ENCODE measurements around the gene CFAP221.

Gene CFAP221

DNA sequence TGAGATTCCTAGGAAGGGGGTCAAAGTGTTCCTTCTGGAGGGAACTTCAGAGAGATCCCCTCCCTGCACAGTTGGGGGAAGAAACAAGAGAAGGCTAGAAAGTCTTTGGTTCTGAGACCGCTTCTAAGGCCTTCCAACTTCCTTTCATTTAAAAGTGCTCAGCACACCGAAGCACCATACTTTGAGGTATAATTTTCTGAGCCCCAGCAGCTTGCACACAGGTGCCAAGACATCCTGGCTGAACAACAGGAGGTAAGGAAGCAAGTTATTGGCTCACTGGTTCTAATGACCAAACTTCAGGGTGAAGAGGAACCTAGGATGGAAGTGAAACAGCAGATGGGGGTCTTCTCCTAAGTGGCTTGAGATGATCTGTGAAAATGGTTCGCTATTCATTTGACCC lies 154.0 kb downstream of the CFAP221 start:
- DNase-seq (ENCODE audit: extremely low spot score) = no peak
- TF ChIP-seq L3MBTL2 (conservative IDR thresholded peaks at IDR 0.05) (no peak), LEF1 (IDR thresholded peaks at IDR 0.05; ENCODE audit: borderline replicate concordance) (no peak), ARNT (IDR thresholded peaks at IDR 0.05) (no peak), SP1 (IDR thresholded peaks at IDR 0.05) (no peak), HDGF (IDR thresholded peaks at IDR 0.05; ENCODE audit: borderline replicate concordance) (no peak), SUZ12 (IDR thresholded peaks at IDR 0.05) (no peak), CTBP1 (IDR thresholded peaks at IDR 0.05; ENCODE audit: borderline replicate concordance) (no peak), TARDBP (IDR thresholded peaks at IDR 0.05) (no peak), BHLHE40 (IDR thresholded peaks at IDR 0.05; ENCODE audit: borderline replicate concordance) (no peak), FOXK2 (IDR thresholded peaks at IDR 0.05) (no peak), NFRKB (IDR thresholded peaks at IDR 0.05) (no peak), ZNF384 (IDR thresholded peaks at IDR 0.05) (no peak)
- POLR2A ChIA-PET = no interaction called here
- CTCF ChIA-PET = no interaction called here

GRCh38 chr2:119699016-119699606 lies 154.9 kb downstream of the CFAP221 start:
- ChIA-PET CTCF (interaction anchor here (0.6 kb wide), 1 partner anchor 624 kb away, joined by 3 read pairs; no protein-coding TSS in a partner anchor), POLR2A (interaction anchor here (1.1 kb wide), 1 partner anchor 61 kb away, joined by 3 read pairs; the partner anchor contains the start of gene PTPN4)
- no peak for DNase-seq (ENCODE audit: extremely low spot score)
- TF ChIP-seq TARDBP (IDR thresholded peaks at IDR 0.05) (no peak), LEF1 (IDR thresholded peaks at IDR 0.05; ENCODE audit: borderline replicate concordance) (no peak), ARNT (IDR thresholded peaks at IDR 0.05) (no peak), L3MBTL2 (conservative IDR thresholded peaks at IDR 0.05) (no peak), ELF4 (IDR thresholded peaks at IDR 0.05) (no peak), ZNF384 (IDR thresholded peaks at IDR 0.05) (no peak), SP1 (IDR thresholded peaks at IDR 0.05) (no peak), SUZ12 (IDR thresholded peaks at IDR 0.05) (no peak), NFRKB (IDR thresholded peaks at IDR 0.05) (no peak), HDGF (IDR thresholded peaks at IDR 0.05; ENCODE audit: borderline replicate concordance) (no peak), FOXA1 (IDR thresholded peaks at IDR 0.05) (no peak), FOXM1 (IDR thresholded peaks at IDR 0.05; ENCODE audit: borderline replicate concordance) (no peak), BHLHE40 (IDR thresholded peaks at IDR 0.05; ENCODE audit: borderline replicate concordance) (no peak)
- TF ChIP-seq, protein P1, sequence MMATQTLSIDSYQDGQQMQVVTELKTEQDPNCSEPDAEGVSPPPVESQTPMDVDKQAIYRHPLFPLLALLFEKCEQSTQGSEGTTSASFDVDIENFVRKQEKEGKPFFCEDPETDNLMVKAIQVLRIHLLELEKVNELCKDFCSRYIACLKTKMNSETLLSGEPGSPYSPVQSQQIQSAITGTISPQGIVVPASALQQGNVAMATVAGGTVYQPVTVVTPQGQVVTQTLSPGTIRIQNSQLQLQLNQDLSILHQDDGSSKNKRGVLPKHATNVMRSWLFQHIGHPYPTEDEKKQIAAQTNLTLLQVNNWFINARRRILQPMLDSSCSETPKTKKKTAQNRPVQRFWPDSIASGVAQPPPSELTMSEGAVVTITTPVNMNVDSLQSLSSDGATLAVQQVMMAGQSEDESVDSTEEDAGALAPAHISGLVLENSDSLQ (IDR thresholded peaks at IDR 0.05) = no peak

- no peak for TF ChIP-seq ARNT (IDR thresholded peaks at IDR 0.05)
- TF ChIP-seq ELF4 (IDR thresholded peaks at IDR 0.05) = no peak
- no peak for TF ChIP-seq FOXM1 (IDR thresholded peaks at IDR 0.05; ENCODE audit: borderline replicate concordance)
- TF ChIP-seq CTBP1 (IDR thresholded peaks at IDR 0.05; ENCODE audit: borderline replicate concordance) = no peak
- TF ChIP-seq NFRKB (IDR thresholded peaks at IDR 0.05) = no peak
- TF ChIP-seq SP1 (IDR thresholded peaks at IDR 0.05) = no peak
- TF ChIP-seq TARDBP (IDR thresholded peaks at IDR 0.05) = no peak
- no peak for TF ChIP-seq HDGF (IDR thresholded peaks at IDR 0.05; ENCODE audit: borderline replicate concordance)
- TF ChIP-seq SUZ12 (IDR thresholded peaks at IDR 0.05) = no peak
- POLR2A ChIA-PET = no interaction called here
- CTCF ChIA-PET = no interaction called here
- no peak for DNase-seq (ENCODE audit: extremely low spot score)
These were observed 156.6 kb downstream of the CFAP221 start for GRCh38 chr2:119700866-119701265.

GRCh38 chr2:119701352-119701751 lies 157.1 kb downstream of the CFAP221 start:
- POLR2A ChIA-PET = no interaction called here
- no peak for TF ChIP-seq ARNT (IDR thresholded peaks at IDR 0.05)
- no peak for TF ChIP-seq ELF4 (IDR thresholded peaks at IDR 0.05)
- no peak for TF ChIP-seq TARDBP (IDR thresholded peaks at IDR 0.05)
- TF ChIP-seq ZNF384 (IDR thresholded peaks at IDR 0.05) = no peak
- TF ChIP-seq BHLHE40 (IDR thresholded peaks at IDR 0.05; ENCODE audit: borderline replicate concordance) = no peak
- no peak for TF ChIP-seq FOXK2 (IDR thresholded peaks at IDR 0.05)
- TF ChIP-seq NFRKB (IDR thresholded peaks at IDR 0.05) = no peak
- no peak for TF ChIP-seq CTBP1 (IDR thresholded peaks at IDR 0.05; ENCODE audit: borderline replicate concordance)
- TF ChIP-seq, protein P1 (IDR thresholded peaks at IDR 0.05) = no peak
- TF ChIP-seq LEF1 (IDR thresholded peaks at IDR 0.05; ENCODE audit: borderline replicate concordance) = no peak
- no peak for TF ChIP-seq FOXA1 (IDR thresholded peaks at IDR 0.05)
- CTCF ChIA-PET = interaction anchor here (1.1 kb wide), 1 partner anchor 473 kb away, joined by 7 read pairs; no protein-coding TSS in a partner anchor
- DNase-seq (ENCODE audit: extremely low spot score) = no peak

GRCh38 chr2:119702203-119702917 lies 158.1 kb downstream of the CFAP221 start:
- DNase-seq (ENCODE audit: extremely low spot score) = no peak
- POLR2A ChIA-PET = no interaction called here
- TF ChIP-seq, protein P1 (IDR thresholded peaks at IDR 0.05) = no peak
- no peak for TF ChIP-seq SP1 (IDR thresholded peaks at IDR 0.05)
- TF ChIP-seq ELF4 (IDR thresholded peaks at IDR 0.05) = no peak
- no peak for TF ChIP-seq CTBP1 (IDR thresholded peaks at IDR 0.05; ENCODE audit: borderline replicate concordance)
- TF ChIP-seq FOXA1 (IDR thresholded peaks at IDR 0.05) = no peak
- no peak for TF ChIP-seq FOXK2 (IDR thresholded peaks at IDR 0.05)
- TF ChIP-seq FOXM1 (IDR thresholded peaks at IDR 0.05; ENCODE audit: borderline replicate concordance) = no peak
- TF ChIP-seq ZNF384 (IDR thresholded peaks at IDR 0.05) = no peak
- TF ChIP-seq NFRKB (IDR thresholded peaks at IDR 0.05) = no peak
- TF ChIP-seq SUZ12 (IDR thresholded peaks at IDR 0.05) = no peak
- no peak for TF ChIP-seq ARNT (IDR thresholded peaks at IDR 0.05)
- TF ChIP-seq L3MBTL2 (conservative IDR thresholded peaks at IDR 0.05) = no peak
- TF ChIP-seq HDGF (IDR thresholded peaks at IDR 0.05; ENCODE audit: borderline replicate concordance) = no peak
- no peak for TF ChIP-seq BHLHE40 (IDR thresholded peaks at IDR 0.05; ENCODE audit: borderline replicate concordance)
- TF ChIP-seq TARDBP (IDR thresholded peaks at IDR 0.05) = no peak
- TF ChIP-seq LEF1 (IDR thresholded peaks at IDR 0.05; ENCODE audit: borderline replicate concordance) = no peak
- CTCF ChIA-PET = interaction anchor here (0.5 to 2.2 kb wide), 10 partner anchors 16 to 612 kb away, joined by 3 to 12 read pairs (median 5); no protein-coding TSS in a partner anchor

All from HEK293T (cell line).